Spleen (tissue), 7 donors: ENCODE data around the gene DAB2IP.

Experiments
- CTCF ChIP-seq, 11 experiments: fragments of 200-600 bp in 7 of 11; fragments of 450-650 bp in 4 of 11; sonication (generic) in 4 of 11; IDR thresholded peaks in 8 of 11; conservative IDR thresholded peaks in 3 of 11; 1 replicate in 7 of 11; 2 replicates in 4 of 11; pipeline versions ENCODE4 v1.4.0 to v1.8.0; 2016 to 2021; ENCODE audit warnings: antibody characterized with exemption in 11 of 11, inconsistent platforms in 4 of 11, mild to moderate bottlenecking in 1 of 11
- POLR2A ChIP-seq, 3 donors: fragments of 450-650 bp; IDR thresholded peaks; one replicate each; pipeline ENCODE4 v1.5.1; 2017; ENCODE audit warnings: antibody characterized with exemption in 3 of 3, mild to moderate bottlenecking in 1 of 3
- donor health status: DM: no; HTN: no; CAD: no; lungs with moderate emphysema.
- donor health status: DM: no; HTN: no; CAD: no.
- donor health status: DM: no; HTN: no; CAD: no.

- TF ChIP-seq POLR2A (IDR thresholded peaks at IDR 0.05) (no peak), CTCF (IDR thresholded peaks at IDR 0.05 in 8 of 11, conservative IDR thresholded peaks at IDR 0.05 in 3 of 11) (no peak)
Measured at GRCh38 chr9:121742923-121743322, 91.5 kb downstream of the DAB2IP start.
